GM12872 (cell line): ENCODE results near the gene CLCN2.

Experiments used
- CTCF ChIP-seq: IDR thresholded peaks from 3 replicates; pipeline ENCODE4 v1.5.1; 2011; ENCODE audit warnings: low read depth, mild to moderate bottlenecking, low read length, moderate library complexity; ENCODE audit not compliant: insufficient read depth

The CLCN2 gene

GRCh38 chr3:184361532-184361931 is at the start of gene CLCN2, which contains the start of gene POLR2H:
TSS of gene CLCN2 (minus strand) at chr3:184361605. CDS start at chr3:184361479, 126 bp downstream.
TSS of gene POLR2H (plus strand) at chr3:184361710. CDS start at chr3:184363493, 1,783 bp downstream.
- no peak for TF ChIP-seq CTCF

GRCh38 chr3:184409946-184410500 is 48.6 kb upstream of the CLCN2 start:
- no peak for TF ChIP-seq CTCF

GRCh38 chr3:184409331-184409926 is 48.0 kb upstream of the CLCN2 start:
- TF ChIP-seq CTCF: no peak

- no peak for TF ChIP-seq CTCF
Observed at GRCh38 chr3:184405075-184406030, 43.9 kb upstream of the CLCN2 start.

GRCh38 chr3:184399410-184399809 is 38.0 kb upstream of the CLCN2 start:
- no peak for TF ChIP-seq CTCF

- TF ChIP-seq CTCF: no peak
Observed at GRCh38 chr3:184395320-184395660, 33.9 kb upstream of the CLCN2 start.

- TF ChIP-seq CTCF: no peak
Observed at GRCh38 chr3:184391266-184391665, 29.9 kb upstream of the CLCN2 start.
